Stomach (tissue), 9 donors: ENCODE measurements around the gene ODAPH. TPM values are rescaled to one million over a fixed set of nuclear protein-coding genes. Genes with fewer than 3 reads are reported as not detected.
"Not testable (repeated sequence)": the region's sequence is repeated elsewhere in the genome, so short reads cannot be mapped to it uniquely, and the experiment has no call there.

Experiments
- DNase-seq, 2 donors: peaks; one replicate each; pipeline versions ENCODE4 v3.0.0 to v3.0.0-alpha.2; 2013 to 2019
- H3K27ac ChIP-seq, 5 donors: fragments of 200-600 bp in 4 of 5; sonication (generic) in 4 of 5; one replicate each; pipeline ENCODE4 v1.5.1; 2013 to 2019; ENCODE audit warnings: mild to moderate bottlenecking in 1 of 5, moderate library complexity in 1 of 5
- H3K27me3 ChIP-seq, 3 donors: fragments of 200-600 bp; sonication (generic); one replicate each; pipeline ENCODE4 v1.5.1; 2017 to 2019; ENCODE audit warnings: mixed run types in 1 of 3
- H3K36me3 ChIP-seq, 4 donors: fragments of 200-600 bp; sonication (generic); 1 replicate in 3 of 4; 2 replicates in 1 of 4; pipeline ENCODE4 v1.5.1; 2016 to 2019
- H3K4me1 ChIP-seq, 4 donors: fragments of 200-600 bp; sonication (generic); one replicate each; pipeline ENCODE4 v1.5.1; 2016 to 2019
- H3K4me3 ChIP-seq, 4 donors: fragments of 200-600 bp; sonication (generic) in 3 of 4; one replicate each; pipeline ENCODE4 v1.5.1; 2016 to 2019; ENCODE audit warnings: mild to moderate bottlenecking in 1 of 4
- H3K9me3 ChIP-seq, 4 donors: fragments of 200-600 bp; sonication (generic); one replicate each; pipeline ENCODE4 v1.5.1; 2016 to 2019
- CTCF ChIP-seq, 7 experiments: fragments of 450-650 bp in 4 of 7; fragments of 200-600 bp in 3 of 7; sonication (generic) in 3 of 7; IDR thresholded peaks; one replicate each; pipeline ENCODE4 v1.5.1; 2016 to 2019; ENCODE audit warnings: antibody characterized with exemption in 7 of 7, control low read depth in 2 of 7, mild to moderate bottlenecking in 1 of 7
- EP300 ChIP-seq: sonication (generic); formaldehyde crosslinking; IDR thresholded peaks from one replicate; pipeline ENCODE4 v1.6.1; 2017; ENCODE audit warnings: antibody characterized with exemption
- POLR2A ChIP-seq, 4 donors: fragments of 450-650 bp; IDR thresholded peaks; one replicate each; pipeline ENCODE4 v1.6.1; 2016; ENCODE audit warnings: antibody characterized with exemption in 4 of 4, control low read depth in 2 of 4, mild to moderate bottlenecking in 1 of 4, moderate library complexity in 1 of 4
- POLR2AphosphoS5 ChIP-seq, 3 donors: sonication (generic); formaldehyde crosslinking; IDR thresholded peaks; one replicate each; pipeline ENCODE4 v1.6.1; 2016; ENCODE audit warnings: antibody characterized with exemption in 3 of 3
- WGBS, 5 donors: extraction: QIAGEN DNeasy Blood & Tissue Kit in 3 of 5; methylation state at CpG; one replicate each; pipeline versions ENCODE4 v1.1.5 to v1.1.7; 2013 to 2018; 5-methylcytosine and 5-hydroxymethylcytosine counted together
- intact Hi-C: fragments of 100-400 bp; cut with DNase I; formaldehyde crosslinking; loops from one replicate; pipeline ENCODE4 v1.15.1; 2023; ENCODE audit warnings: low total_unique reads
- polyA plus RNA-seq, 3 donors: library from polyadenylated mRNA; stranded (reverse); fragments of 200-250 nt; gene quantifications; one replicate each; pipeline ENCODE4 v1.2.3, GENCODE V29; 2013
- total RNA-seq, 5 donors: library from RNA; depleted of rRNA; stranded (reverse); fragments of >200 nt; gene quantifications; one replicate each; pipeline versions ENCODE4 v1.1.0 to v1.2.3, GENCODE V29; 2014 to 2016
- donor health status: healthy with polysubstance abuse.
- donor health status: Bipolar disorder and iron deficiency.
- donor health status: healthy.

ODAPH gene
- total and polyA plus RNA-seq, 8 donors, result 0.28 TPM; not detected in 7

- peak overlapping the region; percentile 92 to 99 (median 97) for H3K27ac ChIP-seq
These were observed 42.2 kb upstream of the ODAPH start for GRCh38 chr4:75513526-75514130.

GRCh38 chr4:75514131-75514948, 41.5 kb upstream of the ODAPH start, which contains the start of the genes RCHY1 and THAP6:
Gene RCHY1 (minus strand): TSS chr4:75514403. CDS start chr4:75514286, 117 bp downstream.
Gene THAP6 (plus strand): TSS chr4:75514473. CDS start chr4:75515453, 980 bp downstream.
- Histone ChIP-seq H3K36me3 (peaks cover 5 to 28% (median 27%) of the 10 kb centered on the region in 4 donors), H3K27me3 (no peaks in the 10 kb centered on the region), H3K4me3 (peak within 1 kb of the TSS; percentile 69 to 91 (median 81)), H3K27ac (peak within 1 kb of the TSS; percentile 92 to 99 (median 97)), H3K4me1 (peaks cover 31 to 64% (median 52%) of the 10 kb centered on the region in 4 donors), H3K9me3 (no peaks in the 10 kb centered on the region)
- WGBS, 5 donors, result 0% methylated on average over 51 to 61 of the region's 61 CpGs
- TF ChIP-seq EP300 (peak; percentile 10), CTCF (IDR thresholded peaks at IDR 0.05) (peak in 1 of 7 experiments; percentile 11), POLR2AphosphoS5 (IDR thresholded peaks at IDR 0.05) (peak; percentile 94 to 99 (median 97)), POLR2A (IDR thresholded peaks at IDR 0.05) (peak in 2 of 4 donors; percentile 66 to 70)
- intact Hi-C loops, result no loop called here
- peak; percentile 96 to 98 for DNase-seq

More at GRCh38 chr4:75513526-75514130, 42.2 kb upstream of the ODAPH start:
- WGBS, 5 donors, result 0 to 1% (median 1%) methylated on average over 12 of the region's 12 CpGs
- no peaks in the 10 kb centered on the region for H3K9me3 ChIP-seq
- TF ChIP-seq EP300 (no peak), POLR2AphosphoS5 (IDR thresholded peaks at IDR 0.05) (no peak), CTCF (IDR thresholded peaks at IDR 0.05) (no peak)
- peak overlapping the region; percentile 69 to 91 (median 81) for H3K4me3 ChIP-seq
- peaks cover 31 to 71% (median 56%) of the 10 kb centered on the region in 4 donors for H3K4me1 ChIP-seq
- no peak for DNase-seq
- peaks cover 5 to 21% (median 21%) of the 10 kb centered on the region in 4 donors for H3K36me3 ChIP-seq
- intact Hi-C loops, result no loop called here
- H3K27me3 ChIP-seq, result no peaks in the 10 kb centered on the region

GRCh38 chr4:75514949-75515612, 40.8 kb upstream of the ODAPH start:
- Histone ChIP-seq H3K9me3 (no peaks in the 10 kb centered on the region), H3K36me3 (peaks cover 5 to 28% (median 27%) of the 10 kb centered on the region in 4 donors), H3K4me1 (peaks cover 31 to 57% (median 45%) of the 10 kb centered on the region in 4 donors), H3K4me3 (peak overlapping the region; percentile 69 to 91 (median 81)), H3K27me3 (no peaks in the 10 kb centered on the region), H3K27ac (peak overlapping the region; percentile 92 to 99 (median 97))
- 37 to 47% (median 41%) methylated on average over 9 of the region's 9 CpGs for WGBS, 5 donors
- DNase-seq, result peak in 1 of 2 donors; percentile 9
- TF ChIP-seq POLR2A (IDR thresholded peaks at IDR 0.05) (no peak), CTCF (IDR thresholded peaks at IDR 0.05) (no peak), EP300 (no peak), POLR2AphosphoS5 (IDR thresholded peaks at IDR 0.05) (no peak)
- intact Hi-C loops, result no loop called here

GRCh38 chr4:75516144-75516543, 39.7 kb upstream of the ODAPH start:
- no peak for DNase-seq
- 74 to 92% (median 86%) methylated on average over 1 of the region's 1 CpG for WGBS, 5 donors
- Histone ChIP-seq H3K36me3 (peaks cover 5 to 35% (median 29%) of the 10 kb centered on the region in 4 donors), H3K9me3 (no peaks in the 10 kb centered on the region), H3K27me3 (no peaks in the 10 kb centered on the region), H3K4me3 (no peak overlapping the region), H3K4me1 (peaks cover 27 to 46% (median 40%) of the 10 kb centered on the region in 4 donors), H3K27ac (no peak overlapping the region)
- TF ChIP-seq CTCF (IDR thresholded peaks at IDR 0.05), result no peak
- no peak for TF ChIP-seq POLR2AphosphoS5 (IDR thresholded peaks at IDR 0.05)
- no peak for TF ChIP-seq EP300
- no peak for TF ChIP-seq POLR2A (IDR thresholded peaks at IDR 0.05)
- intact Hi-C loops, result no loop called here

GRCh38 chr4:75519452-75519851, 36.4 kb upstream of the ODAPH start:
- Histone ChIP-seq H3K36me3 (peaks cover 5 to 67% (median 56%) of the 10 kb centered on the region in 4 donors), H3K4me1 (peaks cover 5 to 20% (median 15%) of the 10 kb centered on the region in 4 donors)
- DNase-seq, intact Hi-C loops, H3K27me3 ChIP-seq, H3K9me3 ChIP-seq, H3K4me3 ChIP-seq, H3K27ac ChIP-seq: not testable (repeated sequence)
- 90 to 97% (median 96%) methylated on average over 3 to 5 of the region's 7 CpGs for WGBS, 5 donors
